Endothelial cell of umbilical vein (primary cell): ENCODE results near the gene ASB10. TPM values are rescaled to one million over a fixed set of nuclear protein-coding genes. Genes with fewer than 3 reads are reported as not detected.

Experiments
- BruUV-seq: library from RNA; stranded (reverse); fragments of 400-500 nt; replicated peaks from 2 replicates; lab custom pipeline; 2021; lab: Mats Ljungman, UMichigan
- CTCF ChIA-PET: fragments of 300-600, 350-600 bp; sonication (Branson Sonifier 250); formaldehyde crosslinking; loops from one replicate; lab custom pipeline; 2021; ENCODE audit warnings: antibody characterized with exemption, inconsistent platforms; lab: Charles Lee
- POLR2A ChIA-PET: fragments of 300-600, 350-600 bp; sonication (Branson Sonifier 250); formaldehyde crosslinking; loops from one replicate; lab custom pipeline; 2021; ENCODE audit warnings: antibody characterized with exemption, inconsistent platforms; lab: Charles Lee
- DNase-seq: peaks from one replicate; pipeline ENCODE4 v3.0.0-alpha.2; 2011; ENCODE audit warnings: low read depth, low spot score
- FAIRE-seq: peaks from 2 replicates; lab custom pipeline; 2011; peaks lifted over from hg19 to GRCh38; lab: Jason Lieb, UNC
- H2AFZ ChIP-seq: 2 replicates; pipeline ENCODE4 v1.6.0; 2012; ENCODE audit warnings: low read depth, low read length, control low read depth, inconsistent platforms
- H3K27ac ChIP-seq: 2 replicates; pipeline ENCODE4 v1.5.1; 2011; ENCODE audit warnings: low read depth, mild to moderate bottlenecking, control low read depth, low read length, moderate library complexity; ENCODE audit not compliant: insufficient read depth
- H3K27me3 ChIP-seq, 2 experiments: 2 replicates each; pipeline versions ENCODE4 v1.6.0 to v1.6.1; 2011; ENCODE audit warnings: low read length in 2 of 2, mixed read lengths in 1 of 2; ENCODE audit not compliant: control insufficient read depth in 2 of 2, insufficient read depth in 2 of 2
- H3K36me3 ChIP-seq, 2 experiments: 2 replicates in 1 of 2; 3 replicates in 1 of 2; pipeline ENCODE4 v1.5.1; 2011; ENCODE audit warnings: low read length in 2 of 2, mild to moderate bottlenecking in 1 of 2, moderate library complexity in 1 of 2; ENCODE audit not compliant: control insufficient read depth in 2 of 2, insufficient read depth in 2 of 2; ENCODE audit errors: extremely low read depth in 1 of 2
- H3K4me1 ChIP-seq: 3 replicates; pipeline ENCODE4 v1.5.1; 2011; ENCODE audit warnings: mild to moderate bottlenecking, low read length; ENCODE audit not compliant: control insufficient read depth, insufficient read depth; ENCODE audit errors: extremely low read depth
- H3K4me2 ChIP-seq: 2 replicates; pipeline ENCODE4 v1.6.1; 2011; ENCODE audit warnings: low read length, control low read depth, mixed read lengths; ENCODE audit not compliant: insufficient read depth
- H3K4me3 ChIP-seq, 3 experiments: fragments of 200-600 bp in 1 of 3; sonication (generic), shearing (Covaris generic) in 1 of 3; replicated peaks in 1 of 3; 2 replicates each; pipeline ENCODE4 v1.5.1; 2011 to 2016; ENCODE audit warnings: control low read depth in 3 of 3, low read length in 3 of 3, mild to moderate bottlenecking in 2 of 3, inconsistent platforms in 1 of 3, low read depth in 1 of 3, moderate library complexity in 1 of 3; ENCODE audit not compliant: insufficient read depth in 1 of 3
- H3K79me2 ChIP-seq: 2 replicates; pipeline ENCODE4 v1.6.0; 2012; ENCODE audit warnings: low read length, inconsistent platforms; ENCODE audit not compliant: control insufficient read depth, insufficient read depth
- H3K9ac ChIP-seq: replicated peaks from 2 replicates; pipeline ENCODE3; 2011; ENCODE audit warnings: low read length, control low read depth; ENCODE audit not compliant: insufficient read depth; ENCODE audit errors: extremely low read depth
- H3K9me1 ChIP-seq: replicated peaks from 3 replicates; pipeline ENCODE4 v1.6.0; 2011; ENCODE audit warnings: mild to moderate bottlenecking, low read length; ENCODE audit not compliant: control insufficient read depth, insufficient read depth; ENCODE audit errors: extremely low read depth
- H3K9me3 ChIP-seq: replicated peaks from 2 replicates; pipeline ENCODE4 v1.5.1; 2012; ENCODE audit warnings: low read length, inconsistent platforms; ENCODE audit not compliant: control insufficient read depth, insufficient read depth
- H4K20me1 ChIP-seq: replicated peaks from 2 replicates; pipeline ENCODE3; 2011; ENCODE audit warnings: mild to moderate bottlenecking, low read length; ENCODE audit not compliant: control insufficient read depth, insufficient read depth; ENCODE audit errors: extremely low read depth
- EZH2 ChIP-seq: IDR thresholded peaks from 2 replicates; pipeline ENCODE4 v1.6.1; 2012; ENCODE audit warnings: borderline replicate concordance, low read depth, mild to moderate bottlenecking, moderate library complexity, low read length, inconsistent platforms; ENCODE audit not compliant: severe bottlenecking
- FOS ChIP-seq: IDR thresholded peaks from 2 replicates; pipeline ENCODE4 v1.6.1; 2011; ENCODE audit warnings: mild to moderate bottlenecking, low read length, moderate library complexity, borderline replicate concordance; ENCODE audit not compliant: insufficient read depth
- GATA2 ChIP-seq: IDR thresholded peaks from 2 replicates; pipeline ENCODE4 v1.7.0; 2011; ENCODE audit warnings: low read depth, mild to moderate bottlenecking, moderate library complexity, mixed read lengths, low read length; ENCODE audit not compliant: insufficient read length, insufficient read depth
- JUN ChIP-seq: IDR thresholded peaks from 2 replicates; pipeline ENCODE4 v1.6.1; 2011; ENCODE audit warnings: borderline replicate concordance, low read depth; ENCODE audit not compliant: insufficient read length, insufficient read depth
- MYC ChIP-seq: IDR thresholded peaks from one replicate; pipeline ENCODE4 v1.6.1; 2011; ENCODE audit warnings: mild to moderate bottlenecking, low read depth, low read length
- POLR2A ChIP-seq: IDR thresholded peaks from 2 replicates; pipeline ENCODE4 v1.6.1; 2012; ENCODE audit warnings: low read depth, mild to moderate bottlenecking, control low read depth, low read length
- POLR2AphosphoS5 ChIP-seq: IDR thresholded peaks from 2 replicates; pipeline ENCODE4 v1.6.1; 2012; ENCODE audit warnings: low read depth, mild to moderate bottlenecking, control low read depth, low read length, moderate library complexity; ENCODE audit not compliant: insufficient read depth
- dilution Hi-C: fragments of 300-500 bp; cut with MboI; formaldehyde crosslinking; loops from one replicate; pipeline ENCODE4 v1.15.0; 2019; ENCODE audit warnings: low sequenced_read_pairs; ENCODE audit not compliant: extremely low pct_ligation_motif_present
- intact Hi-C: fragments of 100-400 bp; cut with micrococcal nuclease; formaldehyde crosslinking; loops from one replicate; pipeline ENCODE4 v1.10.0; 2022
- polyA plus RNA-seq, 4 experiments: library from polyadenylated mRNA; depleted of rRNA in 3 of 4; stranded (reverse) in 3 of 4; unstranded in 1 of 4; fragments of >200 nt; gene quantifications; 2 replicates each; pipeline versions ENCODE4 v1.2.1 to v1.2.3, GENCODE V29; 2011 to 2012; ENCODE audit warnings: missing spikeins in 1 of 4
- total RNA-seq: library from RNA; stranded (reverse); gene quantifications from 2 replicates; pipeline ENCODE4 v1.2.3, GENCODE V29; 2021
- TF ChIP-seq, protein P1 (sequence below), 2 donors: IDR thresholded peaks; 1 replicate in 1 of 2; 2 replicates in 1 of 2; pipeline ENCODE4 v1.5.1; 2011; ENCODE audit warnings: low read length in 2 of 2, mild to moderate bottlenecking in 2 of 2, moderate library complexity in 2 of 2, control low read depth in 1 of 2, inconsistent platforms in 1 of 2, low read depth in 1 of 2; ENCODE audit not compliant: insufficient read depth in 1 of 2; ENCODE audit errors: extremely low read depth in 1 of 2
- TF ChIP-seq, protein P2 (sequence below): IDR thresholded peaks from 2 replicates; pipeline ENCODE4 v1.6.1; 2011; ENCODE audit not compliant: insufficient read depth, insufficient read length

ASB10 gene
- total and polyA plus RNA-seq, 2 donors (not counting 3 experiments of a cell fraction or from before 2014, with no cell fraction given), result not detected

DNA sequence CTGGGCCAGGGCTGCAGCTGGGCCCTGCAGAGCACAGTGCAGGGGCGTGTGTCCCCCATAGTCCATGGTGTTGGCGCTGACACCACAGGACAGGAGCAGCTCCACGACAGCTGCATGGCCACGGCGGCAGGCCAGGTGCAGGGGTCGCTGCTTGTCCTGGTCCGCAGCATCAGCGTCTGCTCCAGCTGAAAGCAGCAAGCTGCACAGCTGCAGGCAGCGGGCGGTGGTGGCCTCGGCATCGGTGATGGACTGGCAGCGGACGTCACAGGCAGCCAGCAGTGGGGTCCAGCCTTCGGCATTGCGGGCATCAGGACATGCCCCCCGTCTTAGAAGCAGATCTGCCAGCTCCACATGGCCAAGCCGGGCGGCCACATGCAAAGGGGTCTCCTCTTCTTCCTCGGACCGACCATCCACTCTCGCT is 6.0 kb downstream of the ASB10 start:
- no peak for FAIRE-seq
- no peak overlapping the region for H3K4me3 ChIP-seq
- H3K27me3 ChIP-seq, result peaks cover 0 to 5% of the 10 kb centered on the region in 2 experiments
- H3K36me3 ChIP-seq, result no peaks in the 10 kb centered on the region
- ChIA-PET POLR2A (no interaction called here), CTCF (interaction anchor here (2.4 kb wide), 1 partner anchor 63 kb away, joined by 5 read pairs; no protein-coding TSS in a partner anchor)
- H2AFZ ChIP-seq, result no peak overlapping the region
- no TSS peak for BruUV-seq
- intact Hi-C loops (no loop called here), dilution Hi-C loops (no loop called here)
- no peak for DNase-seq
- H3K9me1 ChIP-seq, result no peaks in the 10 kb centered on the region
- H3K27ac ChIP-seq, result no peak overlapping the region
- H4K20me1 ChIP-seq, result no peaks in the 10 kb centered on the region
- no peak for TF ChIP-seq FOS
- TF ChIP-seq MYC, result no peak
- TF ChIP-seq, protein P1, sequence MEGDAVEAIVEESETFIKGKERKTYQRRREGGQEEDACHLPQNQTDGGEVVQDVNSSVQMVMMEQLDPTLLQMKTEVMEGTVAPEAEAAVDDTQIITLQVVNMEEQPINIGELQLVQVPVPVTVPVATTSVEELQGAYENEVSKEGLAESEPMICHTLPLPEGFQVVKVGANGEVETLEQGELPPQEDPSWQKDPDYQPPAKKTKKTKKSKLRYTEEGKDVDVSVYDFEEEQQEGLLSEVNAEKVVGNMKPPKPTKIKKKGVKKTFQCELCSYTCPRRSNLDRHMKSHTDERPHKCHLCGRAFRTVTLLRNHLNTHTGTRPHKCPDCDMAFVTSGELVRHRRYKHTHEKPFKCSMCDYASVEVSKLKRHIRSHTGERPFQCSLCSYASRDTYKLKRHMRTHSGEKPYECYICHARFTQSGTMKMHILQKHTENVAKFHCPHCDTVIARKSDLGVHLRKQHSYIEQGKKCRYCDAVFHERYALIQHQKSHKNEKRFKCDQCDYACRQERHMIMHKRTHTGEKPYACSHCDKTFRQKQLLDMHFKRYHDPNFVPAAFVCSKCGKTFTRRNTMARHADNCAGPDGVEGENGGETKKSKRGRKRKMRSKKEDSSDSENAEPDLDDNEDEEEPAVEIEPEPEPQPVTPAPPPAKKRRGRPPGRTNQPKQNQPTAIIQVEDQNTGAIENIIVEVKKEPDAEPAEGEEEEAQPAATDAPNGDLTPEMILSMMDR (IDR thresholded peaks at IDR 0.05; ENCODE audit: extremely low read depth in 1 of 2, insufficient read depth in 1 of 2, low read depth in 1 of 2, low read length in 2 of 2), result no peak
- no peak for TF ChIP-seq GATA2
- no peak for TF ChIP-seq POLR2A
- TF ChIP-seq, protein P2, sequence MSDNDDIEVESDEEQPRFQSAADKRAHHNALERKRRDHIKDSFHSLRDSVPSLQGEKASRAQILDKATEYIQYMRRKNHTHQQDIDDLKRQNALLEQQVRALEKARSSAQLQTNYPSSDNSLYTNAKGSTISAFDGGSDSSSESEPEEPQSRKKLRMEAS, result no peak
- TF ChIP-seq JUN, result no peak
- no peak for TF ChIP-seq POLR2AphosphoS5
- TF ChIP-seq EZH2, result no peak
- H3K79me2 ChIP-seq, result no peaks in the 10 kb centered on the region
- no peaks in the 10 kb centered on the region for H3K4me1 ChIP-seq
- H3K4me2 ChIP-seq, result no peak overlapping the region
- H3K9ac ChIP-seq, result no peak overlapping the region
- no peaks in the 10 kb centered on the region for H3K9me3 ChIP-seq
